Measurements from ENCODE around the gene CLEC20A.

Gene CLEC20A

GRCh38 chr1:178500091-178500770 is 3.5 kb upstream of the CLEC20A start:
- no peak for DNase-seq (ENCODE audit: low read depth in 2 of 2)

DNA sequence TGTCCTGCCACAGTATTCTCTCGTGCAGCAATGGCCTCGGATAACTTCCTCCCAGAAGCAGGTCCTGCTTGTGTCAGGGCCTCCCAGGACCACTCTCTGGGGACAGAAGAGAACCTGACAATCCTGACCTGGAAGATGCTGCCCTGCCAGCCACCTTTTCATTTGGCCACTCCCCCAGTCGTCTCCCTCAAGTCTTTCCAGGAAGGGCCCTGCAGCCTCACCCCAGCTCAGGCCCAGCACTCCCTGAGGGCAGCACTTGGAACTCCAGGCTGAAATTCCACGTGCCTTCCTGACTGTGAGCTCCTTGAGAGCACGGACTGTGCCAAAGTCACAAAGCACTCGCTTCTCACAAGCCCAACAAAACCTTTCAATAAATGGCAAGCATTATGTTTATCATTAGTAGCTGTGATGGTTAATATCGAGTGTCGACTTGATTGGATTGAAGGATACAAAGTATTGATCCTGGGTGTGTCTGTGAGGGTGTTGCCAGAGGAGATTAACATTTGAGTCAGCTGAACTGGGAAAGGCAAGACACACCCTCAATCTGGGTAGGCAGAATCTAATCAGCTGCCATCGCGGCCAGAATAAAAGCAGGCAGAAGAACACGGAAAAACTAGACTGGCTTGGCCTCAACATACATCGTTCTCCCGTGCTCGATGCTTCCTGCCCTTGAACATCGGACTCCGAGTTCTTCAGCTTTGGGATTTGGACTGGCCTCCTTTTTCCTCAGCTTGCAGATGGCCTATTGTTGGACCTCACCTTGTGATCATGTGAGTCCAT is 2.3 kb upstream of the CLEC20A start:
- no peak for DNase-seq (ENCODE audit: low read depth in 2 of 2)

GRCh38 chr1:178497903-178498478 is 1.2 kb upstream of the CLEC20A start:
- no peak for DNase-seq (ENCODE audit: low read depth in 2 of 2)

DNA sequence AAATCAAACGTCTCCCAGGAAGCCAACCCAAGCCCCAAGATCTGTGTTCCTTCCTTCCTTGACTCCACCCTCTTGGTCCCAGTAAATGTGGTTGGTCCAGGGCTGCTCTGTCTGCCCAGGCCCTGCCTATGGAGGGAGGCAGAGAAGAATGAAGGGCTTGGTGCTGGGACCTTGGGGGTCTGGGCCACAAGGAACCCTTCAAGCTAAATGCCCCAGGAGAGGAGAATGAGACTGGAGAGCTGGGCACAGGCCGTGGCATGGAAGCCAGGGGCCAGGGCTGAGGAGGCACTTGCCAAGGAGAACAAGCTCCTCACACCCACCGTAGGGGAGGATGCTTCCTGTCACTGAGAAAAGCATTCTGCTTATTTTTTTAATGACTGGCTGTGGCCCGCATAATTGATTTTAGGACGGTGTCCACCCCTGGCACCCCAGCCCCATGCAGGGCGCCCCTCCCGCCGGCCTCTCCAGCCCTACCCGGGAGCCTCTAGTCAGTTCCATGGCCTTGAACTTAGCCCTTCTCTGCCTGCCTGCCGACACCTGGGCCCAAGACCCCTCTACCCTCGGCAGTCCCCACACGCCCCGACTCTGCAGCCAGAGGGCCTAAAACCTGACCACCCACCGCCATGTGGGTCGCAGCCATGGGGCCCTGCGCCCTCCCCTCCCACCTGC is 889 bp downstream of the CLEC20A start:
- no peak for DNase-seq (ENCODE audit: low read depth in 2 of 2)

- no peak for DNase-seq (ENCODE audit: low read depth in 2 of 2)
Measured at GRCh38 chr1:178495158-178495557, 1.6 kb downstream of the CLEC20A start.

DNA sequence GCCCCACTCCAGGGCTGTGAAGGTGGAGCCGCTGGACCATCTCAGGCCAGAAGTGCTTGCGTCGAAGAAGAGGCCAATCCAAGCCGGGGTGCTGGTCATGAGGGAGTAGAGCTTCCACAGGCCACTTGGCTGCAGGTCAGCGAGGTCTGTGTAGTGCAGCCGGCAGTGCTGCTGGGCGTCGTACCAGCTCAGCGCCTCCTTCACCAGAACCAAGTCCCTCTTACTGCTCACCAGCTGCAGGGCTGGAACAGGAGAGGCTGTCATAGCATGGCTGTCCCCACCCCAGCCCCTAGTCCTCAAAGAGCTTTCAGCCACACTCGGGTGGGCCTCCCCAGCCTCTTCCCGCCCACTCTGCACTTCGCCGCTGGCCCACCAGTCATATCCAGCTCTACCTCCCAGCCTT is 2.2 kb downstream of the CLEC20A start:
- DNase-seq (ENCODE audit: low read depth in 2 of 2) = no peak

GRCh38 chr1:178493301-178493741 is 3.4 kb downstream of the CLEC20A start:
- DNase-seq (ENCODE audit: low read depth in 2 of 2) = no peak

DNA sequence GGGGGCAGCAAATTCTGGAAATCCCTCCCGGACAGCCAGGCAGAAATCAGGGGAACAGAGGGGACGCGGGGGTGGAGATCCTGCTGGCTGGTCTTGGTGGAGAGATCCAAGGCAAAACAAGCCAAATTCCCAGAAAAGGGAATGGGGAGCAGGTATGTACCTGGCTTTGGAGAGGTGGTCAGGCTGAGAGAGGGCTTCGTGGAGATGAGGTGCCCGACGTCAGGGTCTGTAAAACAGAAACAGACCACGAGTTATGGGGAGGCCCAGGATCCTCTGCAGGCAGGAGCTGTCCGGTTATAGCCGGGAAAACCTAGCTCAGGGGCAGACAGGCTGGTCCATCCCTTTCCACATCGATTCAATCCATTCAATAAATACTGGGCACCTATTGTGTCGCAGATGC is 4.4 kb downstream of the CLEC20A start:
- no peak for DNase-seq (ENCODE audit: low read depth in 2 of 2)

GRCh38 chr1:178491721-178492120 is 5.0 kb downstream of the CLEC20A start:
- DNase-seq (ENCODE audit: low read depth in 2 of 2) = no peak

- no peak for DNase-seq (ENCODE audit: low read depth in 2 of 2)
Measured at GRCh38 chr1:178490967-178491366, 5.8 kb downstream of the CLEC20A start.

GRCh38 chr1:178490136-178490535 is 6.6 kb downstream of the CLEC20A start:
- DNase-seq (ENCODE audit: low read depth in 2 of 2) = no peak

- no peak for DNase-seq (ENCODE audit: low read depth in 2 of 2)
Measured at GRCh38 chr1:178489399-178489798, 7.4 kb downstream of the CLEC20A start.

DNA sequence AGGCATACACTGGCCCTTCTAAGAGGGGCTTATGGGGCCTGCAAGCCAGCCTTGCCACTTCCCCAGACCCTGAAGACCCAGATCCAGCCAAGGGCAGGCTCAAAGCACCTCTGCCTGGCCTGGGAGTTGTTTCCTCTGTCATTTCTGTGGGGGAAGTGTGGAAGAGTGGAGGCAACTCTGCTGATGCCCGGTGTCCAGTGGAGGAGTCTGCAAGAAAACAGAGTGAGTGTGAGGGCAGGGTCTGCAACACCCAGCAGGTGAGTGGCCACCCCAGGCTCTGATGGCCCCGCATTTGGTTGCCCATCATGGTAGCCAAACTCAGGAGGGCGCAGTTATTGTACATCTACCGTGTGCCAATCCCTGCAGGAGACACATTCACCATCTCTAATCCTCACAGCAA is 8.4 kb downstream of the CLEC20A start:
- DNase-seq (ENCODE audit: low read depth in 2 of 2) = no peak

GRCh38 chr1:178487070-178487615 is 9.6 kb downstream of the CLEC20A start:
- no peak for DNase-seq (ENCODE audit: low read depth in 2 of 2)

- no peak for DNase-seq (ENCODE audit: low read depth in 2 of 2)
Measured at GRCh38 chr1:178486100-178487069, 10.4 kb downstream of the CLEC20A start.

DNA sequence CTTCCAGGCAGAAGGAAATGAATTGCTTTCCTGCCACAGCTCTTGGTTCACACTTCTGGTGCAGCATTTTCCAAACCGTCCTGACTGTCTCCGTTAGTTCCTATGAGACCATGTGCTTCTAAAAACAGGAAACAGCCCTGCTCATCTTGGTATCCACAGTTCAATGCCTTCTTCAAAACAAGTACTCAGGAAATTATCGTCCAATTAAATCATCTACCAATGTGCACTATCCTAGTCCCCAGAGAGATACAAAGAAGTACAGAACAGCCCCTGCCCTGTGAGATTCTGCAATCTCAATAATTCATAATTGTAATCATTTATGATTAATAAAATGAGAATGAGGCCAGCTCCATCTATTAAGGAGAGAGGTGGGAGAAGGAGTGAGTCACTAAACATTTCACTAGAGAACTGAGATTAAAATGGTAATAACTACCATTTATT is 11.2 kb downstream of the CLEC20A start:
- DNase-seq (ENCODE audit: low read depth in 2 of 2) = no peak

DNA sequence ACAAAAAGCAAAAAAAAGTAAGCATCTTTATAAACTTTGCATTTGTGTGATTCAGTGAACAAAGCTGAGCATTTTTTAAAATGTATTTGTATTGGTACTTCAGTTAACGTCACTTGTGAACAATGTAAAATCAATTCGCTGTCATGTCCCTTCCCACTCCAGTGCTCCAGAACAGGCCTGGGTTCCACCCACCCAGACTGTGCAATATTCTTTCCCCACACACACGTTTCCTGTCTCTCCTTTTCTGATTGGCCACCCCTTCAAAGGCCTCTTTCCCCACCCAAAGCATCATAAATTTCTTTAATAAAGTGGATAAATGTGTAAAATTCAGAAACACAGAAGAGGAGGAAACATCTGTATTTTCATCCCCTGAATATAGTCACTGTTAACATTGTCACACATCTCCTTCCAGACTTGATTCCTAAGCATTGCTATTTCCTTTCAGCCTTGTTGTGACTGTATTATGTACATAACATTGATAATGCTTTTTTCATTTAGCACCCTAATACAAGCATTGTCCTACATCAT is 12.0 kb downstream of the CLEC20A start:
- DNase-seq (ENCODE audit: low read depth in 2 of 2) = no peak

- DNase-seq (ENCODE audit: low read depth in 2 of 2) = no peak
Measured at GRCh38 chr1:178483251-178483957, 13.4 kb downstream of the CLEC20A start.

GRCh38 chr1:178477841-178478240 is 18.9 kb downstream of the CLEC20A start:
- DNase-seq (ENCODE audit: low read depth in 2 of 2) = no peak

DNA sequence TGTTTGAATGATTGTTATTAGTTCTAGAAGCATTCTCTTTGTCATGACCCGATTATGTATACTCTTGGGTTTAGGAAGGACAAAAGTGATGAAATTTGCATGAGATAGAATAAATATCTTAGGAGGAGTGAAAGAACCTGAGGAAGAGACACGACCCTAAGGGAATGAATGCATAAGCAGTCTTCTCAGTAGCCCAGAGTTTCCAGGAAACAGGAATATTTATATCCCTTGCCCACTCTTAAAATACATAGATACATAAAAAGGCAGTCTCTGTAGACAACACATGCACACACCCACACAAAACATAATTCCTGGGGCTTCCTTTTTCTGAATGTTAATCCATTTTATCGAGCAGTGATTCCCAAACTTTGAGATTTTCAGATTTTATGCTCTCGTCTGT is 19.4 kb downstream of the CLEC20A start:
- no peak for DNase-seq (ENCODE audit: low read depth in 2 of 2)
